IMR-90 (cell line): ENCODE results near the gene RENBP.

Experiments
- POLR2A ChIP-seq: IDR thresholded peaks from 2 replicates; pipeline ENCODE4 v1.6.1; 2012; ENCODE audit warnings: mild to moderate bottlenecking, low read depth, low read length
- RFX5 ChIP-seq: IDR thresholded peaks from 2 replicates; pipeline ENCODE4 v1.8.0; 2012; ENCODE audit warnings: low read depth, mild to moderate bottlenecking, low read length, moderate library complexity
- SMC3 ChIP-seq: fragments of 150-350 bp; IDR thresholded peaks from 2 replicates; pipeline ENCODE4 v1.6.1; 2016; ENCODE audit warnings: low read depth, mild to moderate bottlenecking, antibody characterized with exemption, low read length, moderate library complexity
- USF2 ChIP-seq: fragments of 150-350 bp; IDR thresholded peaks from 2 replicates; pipeline ENCODE4 v1.6.1; 2017; ENCODE audit warnings: mild to moderate bottlenecking, antibody characterized with exemption, low read length, low read depth

GRCh38 chrX:153887385-153887784, 57.1 kb downstream of the RENBP start:
- TF ChIP-seq USF2 (no peak), RFX5 (no peak), SMC3 (no peak), POLR2A (no peak)
